ENCODE results near the gene PDE11A. TPM values are rescaled to one million over a fixed set of nuclear protein-coding genes. Genes with fewer than 3 reads are reported as not detected.

The PDE11A gene
- total RNA-seq, 1 experiment from 2014 or later = 0.61 TPM

- H3K9me3 ChIP-seq (ENCODE audit: control insufficient read depth in 1 of 2, insufficient read depth in 1 of 2, low read depth in 1 of 2, low read length in 2 of 2) = no peaks in the 10 kb centered on the region
- ChIA-PET CTCF (interaction anchor here (1.6 to 2.0 kb wide), 2 partner anchors 11 to 16 kb away, joined by 3 to 5 read pairs; no protein-coding TSS in a partner anchor), RAD21 (ENCODE audit: low non-redundant PET in 1 of 2, low total read pairs in 2 of 2, uncharacterized antibody in 2 of 2, unreplicated experiment in 2 of 2) (no interaction called here), POLR2A (no interaction called here)
- intact Hi-C loops (cut with micrococcal nuclease) = loop anchor here (5.0 kb wide), 2 partner anchors 1104 to 1629 kb away; partner anchors contain the start of gene HOXD8
- no peak overlapping the region for H2AFZ ChIP-seq (ENCODE audit: low read depth, low read length, poor library complexity, severe bottlenecking)
- H3K9ac ChIP-seq (ENCODE audit: low read length) = no peak overlapping the region
- H3K36me3 ChIP-seq (ENCODE audit: control insufficient read depth in 1 of 2, insufficient read depth in 2 of 2, low read length in 2 of 2) = no peaks in the 10 kb centered on the region
- no peaks in the 10 kb centered on the region for H3K9me2 ChIP-seq (ENCODE audit: insufficient read depth)
- H3K27ac ChIP-seq (ENCODE audit: low read depth, low read length) = no peak overlapping the region
- no peaks in the 10 kb centered on the region for H3K27me3 ChIP-seq (ENCODE audit: insufficient read depth, low read length)
- TF ChIP-seq EGR1 (IDR thresholded peaks at IDR 0.05; ENCODE audit: low read depth) (no peak), ZNF274 (IDR thresholded peaks at IDR 0.05; ENCODE audit: low read depth, low read length) (no peak), ZFX (IDR thresholded peaks at IDR 0.05) (no peak), POLR2A (IDR thresholded peaks at IDR 0.05; ENCODE audit: borderline replicate concordance, extremely low read depth, insufficient read depth, insufficient read length) (no peak), CEBPB (IDR thresholded peaks at IDR 0.05; ENCODE audit: low read depth) (no peak), POLR2AphosphoS5 (IDR thresholded peaks at IDR 0.05; ENCODE audit: low read depth, low read length) (no peak), CTCF (IDR thresholded peaks at IDR 0.05 in 2 of 3, conservative IDR thresholded peaks at IDR 0.05 in 1 of 3; ENCODE audit: borderline replicate concordance in 1 of 3, insufficient read depth in 1 of 3, low read depth in 2 of 3, low read length in 2 of 3) (no peak), SRF (IDR thresholded peaks at IDR 0.05; ENCODE audit: low read depth) (no peak), ATF3 (IDR thresholded peaks at IDR 0.05) (no peak)
- TF ChIP-seq, protein P1, sequence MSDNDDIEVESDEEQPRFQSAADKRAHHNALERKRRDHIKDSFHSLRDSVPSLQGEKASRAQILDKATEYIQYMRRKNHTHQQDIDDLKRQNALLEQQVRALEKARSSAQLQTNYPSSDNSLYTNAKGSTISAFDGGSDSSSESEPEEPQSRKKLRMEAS (IDR thresholded peaks at IDR 0.05) = no peak
- TF ChIP-seq, protein P2, sequence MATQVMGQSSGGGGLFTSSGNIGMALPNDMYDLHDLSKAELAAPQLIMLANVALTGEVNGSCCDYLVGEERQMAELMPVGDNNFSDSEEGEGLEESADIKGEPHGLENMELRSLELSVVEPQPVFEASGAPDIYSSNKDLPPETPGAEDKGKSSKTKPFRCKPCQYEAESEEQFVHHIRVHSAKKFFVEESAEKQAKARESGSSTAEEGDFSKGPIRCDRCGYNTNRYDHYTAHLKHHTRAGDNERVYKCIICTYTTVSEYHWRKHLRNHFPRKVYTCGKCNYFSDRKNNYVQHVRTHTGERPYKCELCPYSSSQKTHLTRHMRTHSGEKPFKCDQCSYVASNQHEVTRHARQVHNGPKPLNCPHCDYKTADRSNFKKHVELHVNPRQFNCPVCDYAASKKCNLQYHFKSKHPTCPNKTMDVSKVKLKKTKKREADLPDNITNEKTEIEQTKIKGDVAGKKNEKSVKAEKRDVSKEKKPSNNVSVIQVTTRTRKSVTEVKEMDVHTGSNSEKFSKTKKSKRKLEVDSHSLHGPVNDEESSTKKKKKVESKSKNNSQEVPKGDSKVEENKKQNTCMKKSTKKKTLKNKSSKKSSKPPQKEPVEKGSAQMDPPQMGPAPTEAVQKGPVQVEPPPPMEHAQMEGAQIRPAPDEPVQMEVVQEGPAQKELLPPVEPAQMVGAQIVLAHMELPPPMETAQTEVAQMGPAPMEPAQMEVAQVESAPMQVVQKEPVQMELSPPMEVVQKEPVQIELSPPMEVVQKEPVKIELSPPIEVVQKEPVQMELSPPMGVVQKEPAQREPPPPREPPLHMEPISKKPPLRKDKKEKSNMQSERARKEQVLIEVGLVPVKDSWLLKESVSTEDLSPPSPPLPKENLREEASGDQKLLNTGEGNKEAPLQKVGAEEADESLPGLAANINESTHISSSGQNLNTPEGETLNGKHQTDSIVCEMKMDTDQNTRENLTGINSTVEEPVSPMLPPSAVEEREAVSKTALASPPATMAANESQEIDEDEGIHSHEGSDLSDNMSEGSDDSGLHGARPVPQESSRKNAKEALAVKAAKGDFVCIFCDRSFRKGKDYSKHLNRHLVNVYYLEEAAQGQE (IDR thresholded peaks at IDR 0.05; ENCODE audit: low read depth) = no peak
- BruUV-seq (replicated peaks) = no TSS peak
- no peak for ATAC-seq
- no peak overlapping the region for H3K4me2 ChIP-seq (ENCODE audit: low read length)
- no peak overlapping the region for H3K4me3 ChIP-seq (replicated peaks in 1 of 2; ENCODE audit: low read depth in 1 of 2, low read length in 2 of 2)
- DNase-seq (ENCODE audit: low read depth, low spot score) = no peak
- H3K4me1 ChIP-seq (ENCODE audit: control insufficient read depth in 1 of 2, insufficient read depth in 2 of 2, low read length in 2 of 2) = peaks cover 0 to 3% of the 10 kb centered on the region in 2 experiments; a peak in 1 of 4 replicates
- H3K79me2 ChIP-seq (ENCODE audit: insufficient read depth, low read length) = no peaks in the 10 kb centered on the region
- no peaks in the 10 kb centered on the region for H4K20me1 ChIP-seq (ENCODE audit: insufficient read depth)
Observed at GRCh38 chr2:177756336-177756735, 316.2 kb downstream of the PDE11A start.
